Fibroblast of skin of right biceps (primary cell): ENCODE measurements around the gene KRT74.

Experiments
- DNase-seq: peaks from one replicate; pipeline ENCODE4 v3.0.0-alpha.2; 2013

KRT74 gene

GRCh38 chr12:52518574-52519386 lies 54.9 kb downstream of the KRT74 start:
- DNase-seq: no peak

GRCh38 chr12:52517888-52518287 lies 55.8 kb downstream of the KRT74 start:
- DNase-seq: no peak

- no peak for DNase-seq
Measured at GRCh38 chr12:52517005-52517835, 56.4 kb downstream of the KRT74 start.

GRCh38 chr12:52515927-52516831 lies 57.5 kb downstream of the KRT74 start:
- DNase-seq: peak; percentile 22
